OCI-LY7 (cell line): ENCODE data around the gene RPS27A. TPM values are rescaled to one million over a fixed set of nuclear protein-coding genes. Genes with fewer than 3 reads are reported as not detected.

ENCODE experiments used
- BruUV-seq: library from RNA; stranded (reverse); fragments of 400-500 nt; replicated peaks from 2 replicates; lab custom pipeline; 2021; lab: Mats Ljungman, UMichigan
- CTCF ChIA-PET: fragments of 300-600 bp; sonication (Branson Sonifier 250); formaldehyde crosslinking; loops from one replicate; lab custom pipeline; 2022; ENCODE audit warnings: antibody characterized with exemption; ENCODE audit not compliant: unreplicated experiment; lab: Charles Lee
- POLR2A ChIA-PET: fragments of 300-600 bp; sonication (Branson Sonifier 250); formaldehyde crosslinking; loops from one replicate; lab custom pipeline; 2022; ENCODE audit warnings: antibody characterized with exemption; lab: Charles Lee
- DNase-seq: peaks from one replicate; pipeline ENCODE4 v3.0.0-alpha.2; 2015; ENCODE audit warnings: low spot score
- H2AFZ ChIP-seq: fragments of 200-600 bp; sonication (generic), shearing (Covaris generic); 2 replicates; pipeline ENCODE4 v1.6.1; 2014; ENCODE audit warnings: mild to moderate bottlenecking, antibody characterized with exemption, low read length, moderate library complexity
- H3K27ac ChIP-seq: fragments of 200-600 bp; sonication (generic); 2 replicates; pipeline ENCODE4 v1.5.1; 2014; ENCODE audit warnings: mixed run types, low read depth, mild to moderate bottlenecking, moderate library complexity, low read length, inconsistent platforms; ENCODE audit not compliant: poor library complexity, severe bottlenecking
- H3K36me3 ChIP-seq: fragments of 200-600 bp; sonication (generic); 2 replicates; pipeline ENCODE4 v1.6.1; 2014; ENCODE audit warnings: mild to moderate bottlenecking, antibody characterized with exemption, low read length, moderate library complexity, mixed read lengths; ENCODE audit not compliant: insufficient read depth
- H3K4me1 ChIP-seq: fragments of 200-600 bp; sonication (generic); 2 replicates; pipeline ENCODE4 v1.5.1; 2014; ENCODE audit warnings: mild to moderate bottlenecking, low read length; ENCODE audit not compliant: insufficient read depth, poor library complexity, severe bottlenecking
- H3K4me2 ChIP-seq: fragments of 200-600 bp; sonication (generic); 2 replicates; pipeline ENCODE4 v1.6.1; 2014; ENCODE audit warnings: mild to moderate bottlenecking, low read length
- H3K4me3 ChIP-seq: fragments of 200-600 bp; sonication (generic); 2 replicates; pipeline ENCODE4 v1.5.1; 2014; ENCODE audit warnings: mild to moderate bottlenecking, low read depth, low read length; ENCODE audit not compliant: poor library complexity, severe bottlenecking
- H3K79me2 ChIP-seq: fragments of 200-600 bp; sonication (generic); 2 replicates; pipeline ENCODE4 v1.6.1; 2016; ENCODE audit warnings: low read depth, mild to moderate bottlenecking, low read length, moderate library complexity, mixed read lengths; ENCODE audit not compliant: insufficient read depth
- H3K9me2 ChIP-seq: fragments of 200-600 bp; sonication (generic); 2 replicates; pipeline ENCODE4 v1.6.1; 2016; ENCODE audit warnings: mild to moderate bottlenecking, low read length, mixed read lengths; ENCODE audit not compliant: insufficient read depth
- H3K9me3 ChIP-seq: fragments of 200-600 bp; sonication (generic); 2 replicates; pipeline ENCODE4 v1.6.1; 2014; ENCODE audit warnings: mild to moderate bottlenecking, mixed run types, low read length, mixed read lengths
- H4K20me1 ChIP-seq: fragments of 200-600 bp; sonication (generic); 2 replicates; pipeline ENCODE4 v1.6.1; 2014; ENCODE audit warnings: mild to moderate bottlenecking, antibody characterized with exemption, low read length, moderate library complexity, mixed read lengths; ENCODE audit not compliant: insufficient read depth
- EZH2phosphoT487 ChIP-seq: fragments of 200-600 bp; sonication (generic); IDR thresholded peaks from 2 replicates; pipeline ENCODE4 v1.6.1; 2018; ENCODE audit warnings: low read depth, borderline replicate concordance, mild to moderate bottlenecking, mixed run types, antibody characterized with exemption, low read length, moderate library complexity, mixed read lengths
- intact Hi-C: fragments of 100-400 bp; cut with micrococcal nuclease; formaldehyde crosslinking; loops from one replicate; pipeline ENCODE4 v1.10.0; 2022; ENCODE audit not compliant: unreplicated experiment
- total RNA-seq, 2 experiments: library from RNA; depleted of rRNA in 1 of 2; stranded (reverse); fragments of >200 nt in 1 of 2; shearing (Covaris generic) in 1 of 2; gene quantifications; 2 replicates each; pipeline ENCODE4 v1.2.3, GENCODE V29; 2014 to 2022
- TF ChIP-seq, protein P1 (sequence below): fragments of 200-600 bp; sonication (generic); conservative IDR thresholded peaks from 2 replicates; pipeline ENCODE4 v1.5.1; 2014; ENCODE audit warnings: mild to moderate bottlenecking, antibody characterized with exemption, low read length, moderate library complexity, mixed read lengths

RPS27A gene
- total RNA-seq, 2 experiments from 2014 or later = 1,456 to 1,716 TPM

DNA sequence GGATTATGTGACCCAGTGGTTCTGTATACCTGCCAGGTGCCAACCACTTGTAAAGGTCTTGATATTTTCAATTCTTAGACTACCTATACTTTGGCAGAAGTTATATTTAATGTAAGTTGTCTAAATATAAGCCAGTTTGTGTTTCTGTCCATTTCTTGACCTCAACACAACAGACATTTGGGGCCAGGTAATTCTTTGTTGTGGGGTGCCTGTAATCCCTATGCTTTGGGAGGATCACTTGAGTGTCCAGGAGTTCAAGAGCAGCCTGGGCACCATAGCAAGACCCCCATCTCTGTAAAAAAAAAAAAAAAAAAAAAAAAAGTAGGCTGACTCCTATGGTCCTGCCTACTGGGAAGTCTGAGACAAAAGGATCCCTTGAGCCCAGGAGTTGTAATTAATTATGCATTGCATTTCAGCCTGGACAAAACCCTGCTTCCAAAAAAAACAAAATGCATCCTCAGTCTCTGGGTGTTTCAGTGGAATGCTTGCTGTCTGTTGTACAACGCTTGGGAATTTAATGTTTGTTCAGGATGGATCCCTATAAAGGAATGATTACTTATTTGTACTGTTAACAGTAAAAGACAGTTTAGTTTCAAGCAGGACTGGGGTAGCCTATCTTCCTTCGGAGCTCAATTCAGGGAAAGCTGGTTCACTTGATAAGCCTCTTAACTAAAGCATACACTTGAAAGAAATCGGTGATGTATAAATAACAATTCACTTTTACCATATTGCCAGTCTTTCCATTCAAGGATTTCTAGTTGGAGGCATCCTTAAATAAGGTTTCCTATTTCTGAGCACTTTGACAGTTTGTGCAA lies 3.4 kb downstream of the RPS27A start:
- Histone ChIP-seq H3K9me2 (no peaks in the 10 kb centered on the region), H3K27ac (no peak overlapping the region), H2AFZ (no peak overlapping the region), H3K79me2 (peaks cover 37% of the 10 kb centered on the region), H3K4me3 (no peak overlapping the region), H4K20me1 (peaks cover 23% of the 10 kb centered on the region; the same call in 1 of the 2 replicates), H3K4me1 (peaks cover 24% of the 10 kb centered on the region), H3K9me3 (no peaks in the 10 kb centered on the region), H3K4me2 (peak overlapping the region; percentile 87), H3K36me3 (peaks cover 78% of the 10 kb centered on the region)
- ChIA-PET POLR2A (interaction anchor here (0.6 kb wide), 1 partner anchor 120 kb away, joined by 5 read pairs; no protein-coding TSS in a partner anchor), CTCF (no interaction called here)
- intact Hi-C loops = no loop called here
- BruUV-seq = no TSS peak
- DNase-seq = no peak
- no peak for TF ChIP-seq EZH2phosphoT487
- TF ChIP-seq, protein P1, sequence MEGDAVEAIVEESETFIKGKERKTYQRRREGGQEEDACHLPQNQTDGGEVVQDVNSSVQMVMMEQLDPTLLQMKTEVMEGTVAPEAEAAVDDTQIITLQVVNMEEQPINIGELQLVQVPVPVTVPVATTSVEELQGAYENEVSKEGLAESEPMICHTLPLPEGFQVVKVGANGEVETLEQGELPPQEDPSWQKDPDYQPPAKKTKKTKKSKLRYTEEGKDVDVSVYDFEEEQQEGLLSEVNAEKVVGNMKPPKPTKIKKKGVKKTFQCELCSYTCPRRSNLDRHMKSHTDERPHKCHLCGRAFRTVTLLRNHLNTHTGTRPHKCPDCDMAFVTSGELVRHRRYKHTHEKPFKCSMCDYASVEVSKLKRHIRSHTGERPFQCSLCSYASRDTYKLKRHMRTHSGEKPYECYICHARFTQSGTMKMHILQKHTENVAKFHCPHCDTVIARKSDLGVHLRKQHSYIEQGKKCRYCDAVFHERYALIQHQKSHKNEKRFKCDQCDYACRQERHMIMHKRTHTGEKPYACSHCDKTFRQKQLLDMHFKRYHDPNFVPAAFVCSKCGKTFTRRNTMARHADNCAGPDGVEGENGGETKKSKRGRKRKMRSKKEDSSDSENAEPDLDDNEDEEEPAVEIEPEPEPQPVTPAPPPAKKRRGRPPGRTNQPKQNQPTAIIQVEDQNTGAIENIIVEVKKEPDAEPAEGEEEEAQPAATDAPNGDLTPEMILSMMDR = no peak

DNA sequence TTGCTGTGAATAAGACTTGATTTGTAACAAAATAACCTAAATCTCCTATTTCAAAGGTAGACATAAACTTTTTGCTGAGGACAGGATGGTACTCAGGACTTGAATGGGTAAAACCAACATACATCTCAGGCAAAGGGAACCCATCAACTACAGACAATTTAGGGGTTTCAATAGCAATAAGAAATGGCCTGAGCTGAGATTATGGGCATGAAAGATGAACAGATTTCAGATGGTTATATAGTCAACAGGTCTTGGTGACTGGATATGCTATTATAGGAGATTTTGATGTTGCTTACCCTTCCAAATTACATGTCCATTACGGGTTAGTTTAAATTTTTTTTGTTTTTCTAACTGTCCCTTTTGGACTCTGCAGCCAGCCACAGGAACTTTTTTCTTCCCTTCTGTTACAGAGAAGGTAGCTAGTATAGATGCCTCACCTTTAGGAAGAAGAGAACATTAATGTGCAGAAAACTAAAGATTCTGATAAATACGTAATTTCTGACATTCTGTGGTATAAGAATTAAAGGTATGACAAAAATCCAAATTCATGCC lies 4.6 kb downstream of the RPS27A start:
- peaks cover 23% of the 10 kb centered on the region; the same call in 1 of the 2 replicates for H4K20me1 ChIP-seq
- H3K79me2 ChIP-seq = peaks cover 28% of the 10 kb centered on the region
- BruUV-seq = no TSS peak
- H3K36me3 ChIP-seq = peaks cover 89% of the 10 kb centered on the region
- TF ChIP-seq, protein P1 = no peak
- TF ChIP-seq EZH2phosphoT487 = no peak
- intact Hi-C loops = no loop called here
- peaks cover 24% of the 10 kb centered on the region for H3K4me1 ChIP-seq
- ChIA-PET CTCF (no interaction called here), POLR2A (interaction anchor here (0.6 to 0.8 kb wide), 2 partner anchors 8 to 20 kb away, joined by 3 to 4 read pairs; no protein-coding TSS in a partner anchor)
- H3K9me2 ChIP-seq = no peaks in the 10 kb centered on the region
- no peaks in the 10 kb centered on the region for H3K9me3 ChIP-seq
- H2AFZ ChIP-seq = no peak overlapping the region
- DNase-seq = no peak
- H3K27ac ChIP-seq = peak overlapping the region; percentile 22
- no peak overlapping the region for H3K4me3 ChIP-seq
- H3K4me2 ChIP-seq = no peak overlapping the region
